Stimulated activated CD4-positive, alpha-beta T cell treated with anti-CD3 and anti-CD28 coated beads, Interleukin-1b, Interleukin-23, amount 100 ng/mL, for 1 hour (primary cell): ENCODE data around the gene MIER2.
"Not testable (repeated sequence)": the region's sequence is repeated elsewhere in the genome, so short reads cannot be mapped to it uniquely, and the experiment has no call there.

Experiments
- DNase-seq, 2 donors: peaks; one replicate each; pipeline ENCODE4 v3.0.0-alpha.2; 2020; ENCODE audit warnings: low read depth in 2 of 2

The MIER2 gene, protein sequence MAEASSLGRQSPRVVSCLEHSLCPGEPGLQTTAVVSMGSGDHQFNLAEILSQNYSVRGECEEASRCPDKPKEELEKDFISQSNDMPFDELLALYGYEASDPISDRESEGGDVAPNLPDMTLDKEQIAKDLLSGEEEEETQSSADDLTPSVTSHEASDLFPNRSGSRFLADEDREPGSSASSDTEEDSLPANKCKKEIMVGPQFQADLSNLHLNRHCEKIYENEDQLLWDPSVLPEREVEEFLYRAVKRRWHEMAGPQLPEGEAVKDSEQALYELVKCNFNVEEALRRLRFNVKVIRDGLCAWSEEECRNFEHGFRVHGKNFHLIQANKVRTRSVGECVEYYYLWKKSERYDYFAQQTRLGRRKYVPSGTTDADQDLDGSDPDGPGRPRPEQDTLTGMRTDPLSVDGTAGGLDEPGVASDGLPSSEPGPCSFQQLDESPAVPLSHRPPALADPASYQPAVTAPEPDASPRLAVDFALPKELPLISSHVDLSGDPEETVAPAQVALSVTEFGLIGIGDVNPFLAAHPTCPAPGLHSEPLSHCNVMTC

DNA sequence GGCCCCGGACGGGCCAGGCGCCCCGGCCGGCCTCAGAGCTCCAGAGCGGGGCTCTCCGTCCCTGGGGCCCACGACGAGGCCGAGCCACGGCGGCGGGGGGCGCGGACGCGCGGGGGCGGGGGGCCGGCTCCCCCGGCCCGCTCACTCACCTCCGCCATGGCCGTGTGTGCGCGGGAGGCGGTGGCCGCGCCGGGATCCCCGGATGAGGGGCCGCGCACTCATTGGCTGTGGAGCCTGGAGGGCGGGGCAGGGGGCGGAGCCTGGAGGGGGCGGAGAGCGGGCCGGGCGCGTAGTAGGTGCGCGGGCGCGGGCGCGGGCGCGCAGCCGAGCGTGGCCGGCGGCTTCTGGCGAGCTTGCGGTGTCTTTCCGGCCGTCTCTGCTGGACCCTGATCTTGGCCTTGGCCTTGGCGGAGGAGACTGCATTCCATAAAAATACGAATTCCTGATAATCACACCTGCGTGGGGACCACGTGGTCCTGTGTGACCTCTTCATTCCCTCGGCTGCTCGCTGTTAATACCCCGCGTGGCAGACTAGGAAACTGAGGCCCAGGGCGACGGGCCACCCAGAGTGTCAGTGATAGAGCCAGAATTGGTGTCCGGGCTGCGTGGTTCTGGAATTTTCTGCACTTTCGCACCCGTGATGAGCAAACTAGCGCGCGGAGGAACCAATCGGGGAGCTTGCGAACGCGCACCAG lies at the start of gene MIER2:
Gene MIER2, minus strand, starts transcription at position 172 of the 695 bp plus-strand sequence. Its CDS starts 14 bp downstream, at position 158.
- DNase-seq = peak; percentile 83 to 87

DNA sequence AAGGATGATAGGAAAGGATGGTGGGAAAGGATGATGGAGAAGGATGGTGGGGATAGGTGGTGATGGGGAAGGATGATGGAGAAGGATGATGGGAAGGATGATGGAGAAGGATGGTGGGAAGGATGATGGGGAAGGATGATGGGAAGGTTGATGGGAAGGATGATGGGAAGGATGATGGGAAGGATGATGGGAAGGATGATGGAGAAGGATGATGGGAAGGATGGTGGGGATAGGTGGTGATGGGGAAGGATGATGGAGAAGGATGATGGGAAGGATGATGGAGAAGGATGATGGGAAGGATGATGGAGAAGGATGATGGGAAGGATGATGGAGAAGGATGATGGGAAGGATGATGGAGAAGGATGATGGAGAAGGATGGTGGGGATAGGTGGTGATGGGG lies 49.0 kb upstream of the MIER2 start:
- not testable (repeated sequence) for DNase-seq

DNA sequence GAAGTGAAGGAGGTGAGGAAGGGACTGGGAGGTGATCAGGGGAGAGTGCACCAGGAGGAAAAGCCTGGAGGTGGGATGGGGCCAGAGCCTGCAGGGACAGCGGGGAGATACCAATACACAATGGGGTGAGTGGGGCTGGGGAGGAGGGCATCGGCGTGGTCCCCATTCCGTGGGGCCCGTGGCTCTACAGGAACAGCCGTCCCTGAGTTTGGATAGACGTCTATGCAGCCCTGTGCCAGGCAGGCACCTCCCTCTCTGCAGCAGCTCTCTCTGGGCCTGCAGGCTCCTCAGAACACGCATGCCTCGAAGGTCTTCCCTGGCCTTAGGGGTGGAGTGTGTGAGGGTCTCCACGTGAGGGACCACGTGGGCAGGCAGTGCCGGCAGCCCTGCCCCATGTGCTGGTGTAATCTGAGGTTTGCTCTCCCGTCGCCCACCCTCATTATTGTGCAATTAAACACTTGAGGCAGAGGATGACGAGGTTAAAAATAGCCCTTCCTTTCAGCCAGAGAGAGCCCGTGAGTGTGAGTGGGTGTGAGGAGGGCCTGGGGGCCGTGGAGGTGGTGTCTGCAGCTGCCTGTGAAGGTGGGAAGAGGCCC lies 47.9 kb upstream of the MIER2 start:
- DNase-seq = no peak

DNA sequence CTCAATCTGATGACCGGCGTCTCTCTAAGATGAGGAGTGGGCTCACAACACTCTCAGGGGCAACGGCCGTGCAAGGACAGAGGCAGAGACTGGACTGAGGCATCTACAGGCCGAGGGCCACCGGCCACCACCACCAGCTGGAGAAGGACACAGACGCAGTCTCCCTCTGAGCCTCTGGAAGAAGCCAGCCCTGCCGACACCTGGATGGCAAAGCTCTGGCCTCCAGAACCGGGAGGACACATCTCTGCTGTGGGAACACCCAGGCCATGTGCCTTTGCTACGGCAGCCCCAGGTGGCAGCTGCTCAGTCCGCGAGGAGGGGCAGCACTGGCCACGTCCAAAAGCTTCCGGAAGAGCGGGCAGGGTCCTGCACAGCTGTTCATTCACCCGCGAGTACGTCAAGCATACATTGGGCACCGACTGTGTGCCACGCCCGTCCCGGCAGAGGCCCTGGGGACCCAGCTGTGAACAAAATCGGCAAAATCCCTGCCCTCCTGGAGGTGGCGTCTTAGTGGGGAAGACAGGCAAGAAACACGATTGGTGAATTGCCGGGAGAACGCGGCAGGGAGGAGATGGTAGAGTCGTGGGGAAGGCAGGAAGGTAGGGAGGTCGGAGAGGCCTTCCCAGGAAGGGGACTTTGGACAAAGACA lies 47.3 kb upstream of the MIER2 start:
- no peak for DNase-seq

DNA sequence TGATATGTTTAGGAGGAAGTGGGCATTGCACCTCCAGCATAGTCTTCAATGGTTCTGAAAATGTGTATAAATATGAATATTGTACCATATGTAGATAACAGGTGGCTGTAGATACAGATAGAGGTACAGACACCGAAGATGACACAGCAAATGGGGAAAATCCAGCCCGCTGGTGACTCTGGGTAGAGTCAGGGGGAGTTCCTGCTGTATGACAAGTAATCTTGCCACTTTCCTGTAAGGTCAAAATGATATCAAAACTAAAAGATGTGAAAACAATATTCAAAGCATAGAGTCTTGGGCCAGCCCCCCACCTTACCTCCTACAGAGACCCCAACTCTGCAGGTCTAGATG lies 46.6 kb upstream of the MIER2 start:
- no peak for DNase-seq

DNA sequence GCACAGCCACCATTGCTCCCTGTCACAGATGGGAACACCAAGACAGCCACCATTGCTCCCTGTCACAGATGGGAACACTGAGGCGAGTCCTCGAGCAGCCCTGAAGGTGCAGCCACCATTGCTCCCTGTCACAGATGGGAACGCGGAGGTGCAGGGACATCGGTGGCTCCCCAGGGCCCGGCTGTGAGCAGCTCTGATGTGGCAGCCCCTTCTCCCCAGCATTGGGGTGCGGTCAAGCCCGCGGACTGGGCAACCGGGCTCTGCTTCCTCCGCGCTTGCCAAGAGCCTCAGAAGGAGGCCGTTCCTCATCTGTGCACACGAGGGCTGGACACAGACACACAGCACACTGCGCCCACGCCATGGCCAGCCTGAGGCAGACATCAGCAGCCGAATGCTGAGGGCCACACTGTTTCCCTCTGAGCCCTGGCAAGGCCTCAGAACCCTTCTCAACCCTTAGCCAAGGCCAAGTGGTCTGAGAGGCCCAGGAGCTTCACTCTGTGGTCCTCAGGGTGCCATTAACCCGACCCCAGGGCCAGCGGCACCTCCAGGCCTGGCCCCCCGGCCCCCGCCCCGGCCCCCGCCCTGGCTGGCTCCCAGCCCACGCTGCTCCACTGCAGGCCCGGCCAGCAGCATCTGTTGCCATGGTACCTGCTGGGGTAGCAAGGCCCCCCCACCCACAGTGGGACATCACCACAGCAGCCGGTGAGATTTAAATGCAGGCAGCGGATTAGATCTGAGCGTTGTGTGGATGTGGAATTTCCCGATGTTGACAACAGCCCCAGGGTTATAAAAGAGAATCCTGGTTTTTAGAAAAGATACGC lies 46.0 kb upstream of the MIER2 start:
- no peak for DNase-seq

DNA sequence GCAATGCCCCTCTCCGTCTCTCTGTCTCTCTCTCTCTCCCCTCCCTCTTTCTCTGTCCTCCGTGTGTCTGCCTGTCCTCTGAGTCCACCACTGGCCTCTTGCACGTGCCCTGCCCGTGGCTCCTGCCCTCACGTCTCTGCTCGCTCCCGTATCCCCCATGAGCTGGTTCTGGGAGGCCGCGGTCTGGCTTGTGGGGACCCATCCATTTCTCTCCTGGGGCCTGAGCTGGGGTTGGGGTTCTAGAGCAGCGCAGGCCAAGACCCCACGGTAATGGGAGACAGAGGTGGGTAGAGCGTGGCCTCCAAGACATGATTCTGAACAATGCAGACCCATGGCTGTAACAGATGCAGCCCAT lies 45.3 kb upstream of the MIER2 start:
- no peak for DNase-seq

DNA sequence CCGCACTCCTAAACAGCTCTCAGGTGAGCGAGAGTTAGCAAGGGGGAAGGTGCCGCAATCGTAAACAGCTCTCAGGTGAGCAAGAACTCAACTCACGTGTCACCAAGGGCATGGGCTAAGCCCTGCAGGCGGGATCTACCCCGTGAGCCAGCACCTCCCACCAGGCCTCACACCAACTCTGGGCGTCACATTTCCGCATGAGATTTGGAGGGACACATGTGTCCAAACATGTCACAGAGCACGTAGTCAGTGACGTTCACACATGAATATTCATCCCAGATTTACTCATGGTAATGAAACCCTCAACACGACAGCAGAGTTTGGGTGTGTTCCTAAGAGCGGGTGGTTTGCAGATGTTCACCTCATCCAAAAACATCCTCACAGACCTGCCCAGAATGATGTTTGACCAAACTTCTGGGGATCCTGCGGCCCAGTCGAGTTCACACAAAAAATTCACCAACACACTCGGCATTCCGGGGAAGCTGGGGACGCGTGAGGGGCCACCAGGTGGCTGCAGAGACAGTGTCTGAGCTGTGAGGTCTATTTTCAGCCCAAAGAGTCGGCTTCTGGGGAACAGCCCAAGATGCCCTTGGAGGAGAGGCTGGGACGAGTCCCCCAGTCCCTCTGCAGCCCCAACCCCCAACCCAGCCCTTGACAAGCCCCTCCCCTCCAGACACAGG lies 44.8 kb upstream of the MIER2 start:
- no peak for DNase-seq

DNA sequence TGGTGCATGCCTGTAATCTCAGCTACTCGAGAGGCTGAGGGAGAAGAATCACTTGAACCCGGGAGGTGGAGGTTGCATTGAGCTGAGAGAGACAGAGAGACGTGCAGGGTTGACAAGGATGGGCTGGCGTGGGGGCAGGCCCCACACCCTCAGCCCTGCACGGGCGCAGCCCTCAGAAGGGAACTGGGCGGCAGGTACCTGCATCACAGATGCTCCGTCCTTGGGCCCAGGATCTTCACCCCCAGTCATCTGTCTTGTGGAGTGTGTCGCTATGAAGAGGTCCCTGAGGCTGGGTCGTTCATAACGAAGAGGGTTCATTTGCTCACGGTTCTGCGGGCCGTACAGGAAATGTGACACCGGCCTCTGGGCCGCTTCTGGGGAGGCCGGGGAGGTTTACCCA lies 44.1 kb upstream of the MIER2 start:
- no peak for DNase-seq

DNA sequence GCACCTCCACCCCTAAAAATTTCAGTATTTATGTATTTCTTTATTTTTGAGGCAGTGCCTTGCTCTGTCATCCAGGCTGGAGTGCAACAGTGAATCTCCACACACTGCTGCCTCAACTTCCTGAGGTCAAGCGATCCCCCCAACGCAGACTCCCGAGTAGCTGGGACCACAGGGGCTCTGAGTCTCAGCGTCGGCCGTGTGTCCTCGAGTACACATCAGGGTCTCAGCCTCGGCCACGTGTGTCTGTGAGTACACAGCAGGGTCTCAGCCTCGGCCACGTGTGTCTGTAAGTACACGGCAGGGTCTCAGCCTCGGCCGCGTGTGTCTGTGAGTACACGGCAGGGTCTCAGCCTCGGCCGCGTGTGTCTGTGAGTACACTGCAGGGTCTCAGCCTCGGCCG lies 43.2 kb upstream of the MIER2 start:
- DNase-seq = no peak

DNA sequence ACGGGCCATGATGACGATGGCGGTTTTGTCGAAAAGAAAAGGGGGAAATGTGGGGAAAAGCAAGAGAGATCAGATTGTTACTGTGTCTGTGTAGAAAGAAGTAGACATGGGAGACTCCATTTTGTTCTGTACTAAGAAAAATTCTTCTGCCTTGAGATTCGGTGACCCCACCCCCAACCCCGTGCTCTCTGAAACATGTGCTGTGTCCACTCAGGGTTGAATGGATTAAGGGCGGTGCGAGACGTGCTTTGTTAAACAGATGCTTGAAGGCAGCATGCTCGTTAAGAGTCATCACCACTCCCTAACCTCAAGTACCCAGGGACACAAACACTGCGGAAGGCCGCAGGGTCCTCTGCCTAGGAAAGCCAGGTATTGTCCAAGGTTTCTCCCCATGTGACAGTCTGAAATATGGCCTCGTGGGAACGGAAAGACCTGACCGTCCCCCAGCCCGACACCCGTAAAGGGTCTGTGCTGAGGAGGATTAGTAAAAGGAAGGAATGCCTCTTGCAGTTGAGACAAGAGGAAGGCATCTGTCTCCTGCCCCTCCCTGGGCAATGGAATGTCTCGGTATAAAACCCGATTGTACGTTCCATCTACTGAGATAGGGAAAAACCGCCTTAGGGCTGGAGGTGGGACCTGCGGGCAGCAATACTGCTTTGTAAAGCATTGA lies 42.2 kb upstream of the MIER2 start:
- DNase-seq = not testable (repeated sequence)

DNA sequence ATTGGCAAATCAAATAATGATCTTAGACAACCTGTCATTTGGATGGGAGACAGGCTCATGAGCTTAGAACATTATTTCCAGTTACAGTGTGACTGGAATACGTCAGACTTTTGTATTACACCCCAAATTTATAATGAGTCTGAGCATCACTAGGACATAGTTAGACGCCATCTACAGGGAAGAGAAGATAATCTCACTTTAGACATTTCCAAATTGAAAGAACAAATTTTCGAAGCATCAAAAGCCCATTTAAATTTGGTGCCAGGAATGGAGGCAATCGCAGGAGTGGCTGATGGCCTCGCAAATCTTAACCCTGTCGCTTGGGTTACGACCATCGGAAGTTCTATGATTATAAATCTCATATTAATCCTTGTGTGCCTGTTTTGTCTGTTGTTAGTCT lies 41.6 kb upstream of the MIER2 start:
- DNase-seq = not testable (repeated sequence)

DNA sequence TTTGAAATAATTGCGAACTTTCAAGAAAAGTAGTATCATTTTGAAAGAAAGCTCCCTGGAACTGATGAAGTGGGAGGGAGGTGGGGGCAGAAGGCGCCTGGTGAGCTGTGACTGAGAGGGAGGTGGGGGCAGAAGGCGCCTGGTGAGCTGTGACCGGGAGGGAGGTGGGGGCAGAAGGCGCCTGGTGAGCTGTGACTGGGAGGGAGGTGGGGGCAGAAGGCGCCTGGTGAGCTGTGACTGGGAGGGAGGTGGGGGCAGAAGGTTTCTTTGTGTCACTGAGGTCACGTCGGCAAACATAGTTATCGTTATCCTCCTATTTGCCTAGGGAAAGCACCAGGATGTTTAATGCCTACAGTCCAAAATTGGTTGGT lies 40.2 kb upstream of the MIER2 start:
- DNase-seq = no peak

DNA sequence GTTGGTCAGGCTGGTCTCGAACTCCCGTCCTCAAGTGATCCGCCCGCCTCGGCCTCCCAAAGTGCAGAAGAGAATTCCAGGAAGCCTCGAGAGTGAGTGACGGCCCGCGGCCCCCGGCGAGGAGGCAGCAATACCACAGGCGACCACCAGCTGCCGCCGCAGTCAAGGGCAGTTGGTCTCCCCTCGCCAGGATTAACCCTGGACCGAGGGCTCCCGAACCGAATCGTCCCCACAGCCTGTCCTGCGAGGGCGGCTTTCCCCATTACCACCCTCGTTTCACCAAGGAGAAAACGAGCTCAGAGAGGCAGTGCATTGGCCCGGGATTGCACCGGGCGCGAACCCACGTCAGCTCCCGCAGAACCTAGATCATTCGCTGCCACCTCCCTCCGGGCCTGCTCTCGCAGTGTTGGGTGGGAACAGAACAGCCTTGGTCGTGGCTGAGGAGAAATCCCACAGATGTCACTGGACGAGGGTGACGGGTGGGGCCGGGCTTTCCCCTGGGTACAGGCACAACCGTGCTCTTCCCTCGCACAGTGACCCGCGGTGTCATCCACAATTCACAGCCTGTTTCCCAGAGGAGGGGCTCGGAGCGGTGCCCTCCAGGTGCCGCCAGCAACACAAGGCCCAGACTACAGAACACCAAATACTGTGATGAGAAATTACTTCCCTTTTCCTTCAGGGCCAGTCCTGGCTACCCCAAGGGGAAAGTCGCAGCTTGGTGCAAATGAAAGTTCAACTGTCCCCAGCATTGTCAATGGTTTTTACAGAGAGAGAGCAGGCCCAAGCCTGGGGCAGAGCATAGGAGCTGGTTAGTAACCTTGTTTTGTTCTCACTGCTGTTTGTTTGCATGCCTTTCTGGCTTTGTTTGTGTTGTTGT lies 39.6 kb upstream of the MIER2 start:
- DNase-seq = no peak

DNA sequence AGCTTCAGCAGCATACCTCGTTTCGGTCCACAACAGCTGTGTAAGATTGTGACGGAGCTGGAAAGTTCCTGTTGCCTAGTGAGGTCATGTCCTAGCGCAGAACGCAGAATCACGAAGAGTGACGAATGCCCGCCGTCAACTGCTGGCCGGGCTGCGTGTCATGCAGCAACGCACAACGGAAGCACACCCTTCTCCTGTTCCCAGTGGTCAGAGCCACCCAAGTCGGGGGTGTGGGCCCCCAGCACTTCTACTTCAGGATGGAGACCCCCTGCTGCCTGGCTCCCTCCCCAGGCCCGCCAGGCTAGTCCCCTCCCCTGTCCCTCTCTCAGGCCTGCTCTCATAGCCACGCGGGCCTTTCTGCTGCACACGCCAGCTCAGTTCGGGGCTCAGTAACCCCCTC lies 38.4 kb upstream of the MIER2 start:
- no peak for DNase-seq

DNA sequence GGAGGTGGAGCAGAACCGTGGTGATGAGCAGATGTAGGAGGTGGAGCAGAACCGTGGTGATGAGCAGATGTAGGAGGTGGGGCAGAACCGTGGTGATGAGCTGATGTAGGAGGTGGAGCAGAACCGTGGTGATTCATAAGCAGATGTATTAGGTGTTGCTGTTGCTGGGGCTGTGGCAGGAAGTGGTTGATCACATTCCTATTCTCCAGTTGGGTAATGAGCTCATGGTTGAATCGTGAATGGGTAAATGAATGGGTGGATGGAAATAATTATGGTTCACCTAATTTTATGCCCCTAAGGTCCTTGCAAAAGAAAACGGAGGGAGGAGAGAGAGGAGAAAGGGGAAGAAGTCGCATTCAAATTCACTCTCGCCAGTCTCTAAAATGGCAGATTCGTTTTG lies 38.0 kb upstream of the MIER2 start:
- DNase-seq = peak in 1 of 2 donors; percentile 6

DNA sequence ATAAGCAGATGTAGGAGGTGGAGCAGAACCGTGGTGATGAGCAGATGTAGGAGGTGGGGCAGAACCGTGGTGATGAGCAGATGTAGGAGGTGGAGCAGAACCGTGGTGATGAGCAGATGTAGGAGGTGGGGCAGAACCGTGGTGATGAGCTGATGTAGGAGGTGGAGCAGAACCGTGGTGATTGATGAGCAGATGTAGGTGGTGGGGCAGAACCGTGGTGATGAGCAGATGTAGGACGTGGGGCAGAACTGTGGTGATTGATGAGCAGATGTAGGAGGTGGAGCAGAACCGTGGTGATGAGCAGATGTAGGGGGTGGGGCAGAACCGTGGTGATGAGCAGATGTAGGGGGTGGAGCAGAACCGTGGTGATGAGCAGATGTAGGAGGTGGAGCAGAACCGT lies 37.3 kb upstream of the MIER2 start:
- not testable (repeated sequence) for DNase-seq

DNA sequence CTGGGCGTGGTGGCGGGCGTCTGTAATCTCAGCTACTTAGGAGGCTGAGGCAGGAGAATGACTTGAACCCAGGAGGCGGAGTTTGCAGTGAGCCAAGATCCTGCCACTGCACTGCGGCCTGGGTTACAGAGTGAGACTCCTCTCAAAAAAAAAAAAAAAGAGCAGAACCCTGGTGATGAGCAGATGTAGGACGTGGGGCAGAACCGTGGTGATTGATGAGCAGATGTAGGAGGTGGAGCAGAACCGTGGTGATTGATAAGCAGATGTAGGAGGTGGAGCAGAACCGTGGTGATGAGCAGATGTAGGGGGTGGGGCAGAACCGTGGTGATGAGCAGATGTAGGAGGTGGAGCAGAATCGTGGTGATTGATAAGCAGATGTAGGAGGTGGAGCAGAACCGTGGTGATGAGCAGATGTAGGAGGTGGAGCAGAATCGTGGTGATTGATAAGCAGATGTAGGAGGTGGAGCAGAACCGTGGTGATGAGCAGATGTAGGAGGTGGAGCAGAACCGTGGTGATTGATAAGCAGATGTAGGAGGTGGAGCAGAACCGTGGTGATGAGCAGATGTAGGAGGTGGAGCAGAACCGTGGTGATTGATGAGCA lies 36.1 kb upstream of the MIER2 start:
- not testable (repeated sequence) for DNase-seq

DNA sequence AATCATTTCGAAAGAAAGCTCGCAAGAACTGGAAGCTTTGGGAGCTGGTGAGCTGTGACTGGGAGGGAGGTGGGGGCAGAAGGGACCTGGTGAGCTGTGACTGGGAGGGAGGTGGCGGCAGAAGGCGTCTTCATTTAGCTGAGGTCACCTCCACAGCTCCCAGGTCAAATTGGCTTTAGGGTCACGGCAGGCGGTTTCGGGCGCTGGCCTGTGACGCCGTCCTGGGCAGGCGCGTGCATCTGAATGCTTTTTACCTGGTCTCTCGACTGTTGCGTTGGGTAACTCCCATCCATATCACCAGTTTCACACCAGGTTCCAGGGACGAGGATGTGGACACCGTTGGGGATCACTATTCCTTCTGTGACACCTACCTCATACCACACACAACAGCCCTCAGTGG lies 35.2 kb upstream of the MIER2 start:
- no peak for DNase-seq
